SK-N-SH treated with all-trans-retinoic acid at 6 μM for 48 hours (cell line): ENCODE results near the gene SHROOM1.

Experiments used
- ATAC-seq: fragments of 200-7000 bp; cut with Tn5 transposase; 3 replicates; pipeline ENCODE4 v1.9.1; 2020; ENCODE audit warnings: mild to moderate bottlenecking, moderate library complexity
- ARNTL ChIP-seq: fragments of 450-650 bp; formaldehyde crosslinking; IDR thresholded peaks from 2 replicates; pipeline ENCODE4 v1.5.0; 2020; ENCODE audit warnings: low read depth, mild to moderate bottlenecking, moderate library complexity, borderline replicate concordance
- CSDC2 ChIP-seq: fragments of 250-450 bp; sonication (Bioruptor Pico); IDR thresholded peaks from 2 replicates; pipeline ENCODE4 v1.5.0; 2020; ENCODE audit warnings: mild to moderate bottlenecking, moderate library complexity
- GLIS3 ChIP-seq: fragments of 250-450 bp; sonication (Bioruptor Pico); IDR thresholded peaks from 2 replicates; pipeline ENCODE4 v1.5.0; 2020; ENCODE audit warnings: mild to moderate bottlenecking, moderate library complexity
- ISL1 ChIP-seq: fragments of 250-450 bp; sonication (Bioruptor Pico); IDR thresholded peaks from 2 replicates; pipeline ENCODE4 v2.1.2; 2022; ENCODE audit warnings: mild to moderate bottlenecking, moderate library complexity
- OSR1 ChIP-seq: fragments of 250-450 bp; sonication (Bioruptor Pico); IDR thresholded peaks from 2 replicates; pipeline ENCODE4 v1.8.0; 2022; ENCODE audit warnings: moderate library complexity, mild to moderate bottlenecking, inconsistent platforms
- POU6F1 ChIP-seq: fragments of 250-450 bp; sonication (Bioruptor Pico); IDR thresholded peaks from 2 replicates; pipeline ENCODE4 v1.8.0; 2021; ENCODE audit warnings: low read depth, mild to moderate bottlenecking, moderate library complexity, borderline replicate concordance
- PPARA ChIP-seq: fragments of 250-450 bp; sonication (Bioruptor Pico); IDR thresholded peaks from 2 replicates; pipeline ENCODE4 v1.5.0; 2020; ENCODE audit warnings: mild to moderate bottlenecking, borderline replicate concordance
- RARB ChIP-seq: fragments of 250-450 bp; sonication (Bioruptor Pico); IDR thresholded peaks from 2 replicates; pipeline ENCODE4 v1.8.0; 2021; ENCODE audit warnings: mild to moderate bottlenecking, moderate library complexity
- SNAI2 ChIP-seq: fragments of 250-450 bp; sonication (Bioruptor Pico); IDR thresholded peaks from 2 replicates; pipeline ENCODE4 v1.5.0; 2020; ENCODE audit warnings: mild to moderate bottlenecking, moderate library complexity
- TCF4 ChIP-seq: fragments of 250-450 bp; sonication (Bioruptor Pico); IDR thresholded peaks from 2 replicates; pipeline ENCODE4 v1.8.0; 2021; ENCODE audit warnings: mild to moderate bottlenecking, moderate library complexity, borderline replicate concordance
- TOX ChIP-seq: fragments of 250-450 bp; sonication (Bioruptor Pico); IDR thresholded peaks from 2 replicates; pipeline ENCODE4 v1.8.0; 2021; ENCODE audit warnings: mild to moderate bottlenecking, moderate library complexity, borderline replicate concordance
- TSHZ2 ChIP-seq: fragments of 250-450 bp; sonication (Bioruptor Pico); IDR thresholded peaks from 2 replicates; pipeline ENCODE4 v1.5.0; 2020; ENCODE audit warnings: mild to moderate bottlenecking, moderate library complexity
- ZC3H10 ChIP-seq: fragments of 250-450 bp; sonication (Bioruptor Pico); IDR thresholded peaks from 2 replicates; pipeline ENCODE4 v1.5.1; 2021; ENCODE audit warnings: mild to moderate bottlenecking, moderate library complexity
- ZFP3 ChIP-seq: fragments of 250-450 bp; sonication (Bioruptor Pico); IDR thresholded peaks from 2 replicates; pipeline ENCODE4 v1.5.0; 2020; ENCODE audit warnings: mild to moderate bottlenecking, moderate library complexity
- ZFP30 ChIP-seq: fragments of 450-650 bp; formaldehyde crosslinking; IDR thresholded peaks from 2 replicates; pipeline ENCODE4 v1.5.0; 2022; ENCODE audit warnings: mild to moderate bottlenecking, moderate library complexity
- ZNF565 ChIP-seq: fragments of 450-650 bp; formaldehyde crosslinking; conservative IDR thresholded peaks from 2 replicates; pipeline ENCODE4 v1.5.0; 2020; ENCODE audit warnings: low read depth, mild to moderate bottlenecking, moderate library complexity
- ZNF70 ChIP-seq: fragments of 450-650 bp; formaldehyde crosslinking; IDR thresholded peaks from 2 replicates; pipeline ENCODE4 v1.5.0; 2020; ENCODE audit warnings: mild to moderate bottlenecking, moderate library complexity
- TF ChIP-seq, protein P1 (sequence below): fragments of 250-450 bp; sonication (Bioruptor Pico); IDR thresholded peaks from 2 replicates; pipeline ENCODE4 v1.8.0; 2020; ENCODE audit warnings: mild to moderate bottlenecking, moderate library complexity, borderline replicate concordance
- TF ChIP-seq, protein P2 (sequence below): fragments of 250-450 bp; sonication (Bioruptor Pico); IDR thresholded peaks from 2 replicates; pipeline ENCODE4 v1.5.1; 2020; ENCODE audit warnings: low read depth, mild to moderate bottlenecking, moderate library complexity

SHROOM1 gene

DNA sequence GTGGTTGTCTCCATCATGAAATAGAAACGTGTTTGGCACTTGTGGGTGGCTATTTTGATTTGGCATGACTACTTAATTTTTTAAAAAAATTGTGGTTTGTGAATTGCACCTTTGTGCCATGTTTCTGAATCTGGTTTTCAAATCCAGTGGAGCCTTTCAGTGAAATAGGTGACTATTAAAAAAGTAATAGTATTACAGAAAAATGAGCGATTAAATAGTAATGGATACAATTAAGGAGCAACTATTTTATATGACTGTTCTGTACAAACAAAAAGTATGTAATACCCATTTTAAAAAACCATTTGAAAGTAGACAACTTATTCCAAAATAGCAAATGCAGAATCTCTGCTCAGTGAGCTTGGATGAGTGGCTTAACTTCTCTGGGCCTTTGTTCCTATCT is 14.4 kb downstream of the SHROOM1 start:
- TF ChIP-seq ARNTL (no peak), TSHZ2 (CRISPR knock-in tag) (no peak), ZC3H10 (CRISPR knock-in tag) (no peak), POU6F1 (CRISPR knock-in tag) (no peak), SNAI2 (CRISPR knock-in tag) (no peak), TCF4 (CRISPR knock-in tag) (no peak), PPARA (no peak), OSR1 (CRISPR knock-in tag) (no peak), ZNF565 (CRISPR knock-in tag) (no peak)
- no peak for ATAC-seq

DNA sequence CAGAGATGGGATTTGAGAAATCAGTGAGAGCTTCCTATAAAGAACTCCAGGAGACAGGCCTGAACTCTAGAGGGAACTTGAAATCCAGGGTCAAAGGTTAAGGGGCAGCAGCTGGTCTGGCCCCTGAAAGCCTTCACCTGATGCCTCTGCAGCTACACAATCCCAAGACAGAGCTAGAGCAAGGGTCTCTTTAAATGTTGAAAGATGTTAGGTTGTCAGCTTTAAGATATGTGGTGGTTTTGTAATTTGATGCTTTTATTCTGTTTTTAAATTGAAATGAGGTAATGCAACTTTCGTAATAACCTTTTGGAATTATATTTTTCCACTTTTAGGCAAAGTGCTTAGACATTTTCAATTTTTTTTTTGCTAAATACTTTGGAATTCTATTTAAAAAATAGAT is 15.0 kb downstream of the SHROOM1 start:
- TF ChIP-seq ISL1 (no peak), TSHZ2 (CRISPR knock-in tag) (no peak), RARB (CRISPR knock-in tag) (no peak), ZNF70 (CRISPR knock-in tag) (no peak), TOX (CRISPR knock-in tag) (no peak), ZFP30 (CRISPR knock-in tag) (no peak), POU6F1 (CRISPR knock-in tag) (no peak), ARNTL (no peak)
- TF ChIP-seq, protein P1, sequence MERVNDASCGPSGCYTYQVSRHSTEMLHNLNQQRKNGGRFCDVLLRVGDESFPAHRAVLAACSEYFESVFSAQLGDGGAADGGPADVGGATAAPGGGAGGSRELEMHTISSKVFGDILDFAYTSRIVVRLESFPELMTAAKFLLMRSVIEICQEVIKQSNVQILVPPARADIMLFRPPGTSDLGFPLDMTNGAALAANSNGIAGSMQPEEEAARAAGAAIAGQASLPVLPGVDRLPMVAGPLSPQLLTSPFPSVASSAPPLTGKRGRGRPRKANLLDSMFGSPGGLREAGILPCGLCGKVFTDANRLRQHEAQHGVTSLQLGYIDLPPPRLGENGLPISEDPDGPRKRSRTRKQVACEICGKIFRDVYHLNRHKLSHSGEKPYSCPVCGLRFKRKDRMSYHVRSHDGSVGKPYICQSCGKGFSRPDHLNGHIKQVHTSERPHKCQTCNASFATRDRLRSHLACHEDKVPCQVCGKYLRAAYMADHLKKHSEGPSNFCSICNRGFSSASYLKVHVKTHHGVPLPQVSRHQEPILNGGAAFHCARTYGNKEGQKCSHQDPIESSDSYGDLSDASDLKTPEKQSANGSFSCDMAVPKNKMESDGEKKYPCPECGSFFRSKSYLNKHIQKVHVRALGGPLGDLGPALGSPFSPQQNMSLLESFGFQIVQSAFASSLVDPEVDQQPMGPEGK, result no peak
- TF ChIP-seq, protein P2, sequence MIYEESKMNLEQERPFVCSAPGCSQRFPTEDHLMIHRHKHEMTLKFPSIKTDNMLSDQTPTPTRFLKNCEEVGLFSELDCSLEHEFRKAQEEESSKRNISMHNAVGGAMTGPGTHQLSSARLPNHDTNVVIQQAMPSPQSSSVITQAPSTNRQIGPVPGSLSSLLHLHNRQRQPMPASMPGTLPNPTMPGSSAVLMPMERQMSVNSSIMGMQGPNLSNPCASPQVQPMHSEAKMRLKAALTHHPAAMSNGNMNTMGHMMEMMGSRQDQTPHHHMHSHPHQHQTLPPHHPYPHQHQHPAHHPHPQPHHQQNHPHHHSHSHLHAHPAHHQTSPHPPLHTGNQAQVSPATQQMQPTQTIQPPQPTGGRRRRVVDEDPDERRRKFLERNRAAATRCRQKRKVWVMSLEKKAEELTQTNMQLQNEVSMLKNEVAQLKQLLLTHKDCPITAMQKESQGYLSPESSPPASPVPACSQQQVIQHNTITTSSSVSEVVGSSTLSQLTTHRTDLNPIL (CRISPR knock-in tag), result no peak
- ATAC-seq, result no peak

DNA sequence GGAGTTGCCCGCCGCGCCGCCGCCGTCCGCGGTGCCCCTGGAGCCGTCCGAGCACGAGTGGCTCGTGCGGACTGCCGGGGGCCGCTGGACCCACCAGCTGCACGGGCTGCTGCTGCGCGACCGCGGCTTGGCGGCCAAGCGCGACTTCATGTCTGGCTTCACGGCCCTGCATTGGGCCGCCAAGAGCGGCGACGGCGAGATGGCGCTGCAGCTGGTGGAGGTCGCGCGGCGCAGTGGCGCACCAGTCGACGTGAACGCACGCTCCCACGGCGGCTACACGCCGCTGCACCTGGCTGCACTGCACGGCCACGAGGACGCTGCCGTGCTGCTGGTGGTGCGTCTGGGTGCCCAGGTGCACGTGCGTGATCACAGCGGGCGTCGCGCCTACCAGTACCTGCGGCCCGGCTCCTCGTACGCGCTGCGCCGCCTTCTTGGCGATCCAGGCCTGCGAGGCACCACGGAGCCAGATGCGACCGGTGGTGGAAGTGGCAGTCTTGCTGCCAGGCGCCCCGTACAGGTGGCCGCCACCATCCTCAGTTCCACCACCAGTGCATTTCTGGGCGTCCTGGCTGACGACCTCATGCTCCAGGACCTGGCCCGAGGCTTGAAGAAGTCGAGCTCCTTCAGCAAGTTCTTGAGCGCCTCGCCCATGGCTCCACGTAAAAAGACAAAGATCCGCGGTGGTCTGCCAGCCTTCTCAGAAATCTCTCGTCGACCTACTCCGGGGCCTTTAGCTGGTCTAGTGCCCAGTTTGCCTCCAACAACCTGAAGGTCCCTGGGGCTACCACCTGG is 15.7 kb downstream of the SHROOM1 start:
- ATAC-seq, result no peak
- no peak for TF ChIP-seq ARNTL
- TF ChIP-seq ZFP3, result no peak
- no peak for TF ChIP-seq TSHZ2 (CRISPR knock-in tag)
- TF ChIP-seq POU6F1 (CRISPR knock-in tag), result no peak
- no peak for TF ChIP-seq SNAI2 (CRISPR knock-in tag)
- TF ChIP-seq ZNF565 (CRISPR knock-in tag), result no peak
- no peak for TF ChIP-seq ZFP30 (CRISPR knock-in tag)
- TF ChIP-seq RARB (CRISPR knock-in tag), result no peak
- TF ChIP-seq CSDC2, result no peak
- no peak for TF ChIP-seq GLIS3 (CRISPR knock-in tag)
